ENCODE data around the gene NYAP1.

The NYAP1 gene

GRCh38 chr7:100464210-100464660 is 19.5 kb upstream of the NYAP1 start, which contains the start of gene SPACDR:
Gene SPACDR, minus strand, starts transcription at chr7:100464260. Its CDS starts 235 bp downstream, at chr7:100464025.
- no peak for DNase-seq

- DNase-seq, result no peak
Measured at GRCh38 chr7:100464791-100465190, 18.9 kb upstream of the NYAP1 start.

GRCh38 chr7:100465299-100465698 is 18.4 kb upstream of the NYAP1 start:
- no peak for DNase-seq

GRCh38 chr7:100465702-100466311 is 17.9 kb upstream of the NYAP1 start:
- DNase-seq, result peak; percentile 63 to 78

GRCh38 chr7:100466653-100467605 is 16.8 kb upstream of the NYAP1 start:
- DNase-seq, result no peak

GRCh38 chr7:100467638-100468373 is 15.9 kb upstream of the NYAP1 start:
- DNase-seq, result no peak

- peak; percentile 44 to 78 for DNase-seq
Measured at GRCh38 chr7:100469227-100470044, 14.3 kb upstream of the NYAP1 start.

GRCh38 chr7:100471021-100471420 is 12.7 kb upstream of the NYAP1 start:
- DNase-seq, result no peak

GRCh38 chr7:100472121-100472851 is 11.4 kb upstream of the NYAP1 start:
- DNase-seq, result no peak

GRCh38 chr7:100472854-100473499 is 10.8 kb upstream of the NYAP1 start:
- no peak for DNase-seq

GRCh38 chr7:100475549-100475948 is 8.2 kb upstream of the NYAP1 start:
- DNase-seq, result no peak

GRCh38 chr7:100476101-100476780 is 7.5 kb upstream of the NYAP1 start:
- DNase-seq, result no peak

GRCh38 chr7:100476903-100477870 is 6.5 kb upstream of the NYAP1 start:
- no peak for DNase-seq

GRCh38 chr7:100477871-100478267 is 5.9 kb upstream of the NYAP1 start:
- DNase-seq, result no peak

GRCh38 chr7:100478958-100479660 is 4.6 kb upstream of the NYAP1 start, which contains the start of gene TSC22D4:
Gene TSC22D4, minus strand, starts transcription at chr7:100479214. Its CDS starts 1,176 bp downstream, at chr7:100478038.
- DNase-seq, result peak in 1 of 2 experiments; percentile 41

GRCh38 chr7:100481466-100481865 is 2.3 kb upstream of the NYAP1 start:
- no peak for DNase-seq

- no peak for DNase-seq
Measured at GRCh38 chr7:100482728-100483089, 1.0 kb upstream of the NYAP1 start.

GRCh38 chr7:100483090-100483721 is 521 bp upstream of the NYAP1 start:
- peak; percentile 70 to 84 for DNase-seq

Data from NCI-H1930 (cell line).